ENCODE results near the gene BYSL.

GRCh38 chr6:41940759-41941279, 19.5 kb downstream of the BYSL start:
- TF ChIP-seq CTCF (IDR thresholded peaks at IDR 0.05) (no peak), POLR2A (IDR thresholded peaks at IDR 0.05) (no peak)

All from esophagus squamous epithelium (tissue), 4 donors.